Adrenal gland (tissue), 5 donors: ENCODE measurements around the gene AMFR.

Experiments used
- CTCF ChIP-seq, 6 experiments: fragments of 450-650 bp in 4 of 6; fragments of 200-600 bp in 2 of 6; sonication (generic) in 1 of 6; IDR thresholded peaks; 1 replicate in 5 of 6; 2 replicates in 1 of 6; pipeline versions ENCODE4 v1.5.1 to v1.8.0; 2016 to 2021; ENCODE audit warnings: antibody characterized with exemption in 6 of 6, mild to moderate bottlenecking in 2 of 6, moderate library complexity in 1 of 6
- POLR2A ChIP-seq, 2 donors: fragments of 450-650 bp; IDR thresholded peaks; one replicate each; pipeline ENCODE4 v1.6.1; 2017; ENCODE audit warnings: antibody characterized with exemption in 2 of 2, mild to moderate bottlenecking in 2 of 2, moderate library complexity in 1 of 2
- donor health status: DM: no; HTN: no; CAD: no.

DNA sequence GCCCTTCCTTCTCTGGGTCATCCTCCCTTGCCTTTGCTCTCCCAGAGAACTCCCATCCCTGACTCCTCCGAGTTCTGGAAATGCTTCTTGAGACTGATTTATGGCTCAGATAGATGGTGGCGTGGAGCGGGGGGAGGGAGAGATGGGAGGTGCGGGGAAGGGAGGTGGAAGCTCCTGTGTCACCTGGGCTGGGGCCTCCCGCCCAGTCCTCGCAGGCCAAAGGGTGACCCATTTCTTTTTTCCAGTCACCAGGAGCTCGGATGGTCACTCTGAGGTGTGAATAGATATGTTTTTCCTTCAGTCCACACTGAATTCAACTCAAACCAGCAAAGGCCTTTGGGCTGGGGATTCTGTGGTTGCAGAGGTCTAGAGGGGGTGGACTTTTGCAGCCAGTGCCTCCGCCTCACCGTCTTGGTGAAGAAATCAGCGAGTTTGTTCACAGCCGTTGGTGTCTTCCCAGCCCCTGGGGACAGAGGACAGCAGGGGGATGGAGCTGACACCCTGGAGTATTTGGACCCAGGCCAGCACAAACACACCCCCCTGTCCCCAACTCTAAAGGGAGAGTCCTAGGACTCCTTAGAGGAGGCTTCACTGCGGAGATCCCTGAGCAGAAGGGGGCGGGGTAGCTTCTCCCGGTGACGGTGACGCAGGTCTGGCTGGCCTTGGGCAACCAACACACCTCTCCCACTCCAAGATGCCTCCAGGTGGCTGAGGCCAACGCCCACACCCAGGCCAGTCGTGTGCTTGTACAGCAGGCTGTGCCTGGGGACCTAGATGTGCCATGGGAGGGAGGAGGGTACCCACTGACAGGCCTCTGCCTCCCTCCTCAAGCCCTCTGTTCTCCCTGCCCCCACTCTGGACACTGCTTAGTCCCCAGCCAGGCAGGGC lies 80.6 kb downstream of the AMFR start:
- TF ChIP-seq CTCF (IDR thresholded peaks at IDR 0.05) (no peak), POLR2A (IDR thresholded peaks at IDR 0.05) (no peak)
